CD4-positive, alpha-beta memory T cell (primary cell): ENCODE data around the gene RHBDF1. TPM values are rescaled to one million over a fixed set of nuclear protein-coding genes. Genes with fewer than 3 reads are reported as not detected.

Source experiments
- CTCF ChIA-PET: fragments of 350-600 bp; sonication (Branson Sonifier 250); formaldehyde crosslinking; loops from one replicate; lab custom pipeline; 2021; ENCODE audit warnings: inconsistent platforms; ENCODE audit not compliant: partially characterized antibody; lab: Charles Lee
- POLR2A ChIA-PET: fragments of 350-600 bp; sonication (Branson Sonifier 250); formaldehyde crosslinking; loops from one replicate; lab custom pipeline; 2021; ENCODE audit not compliant: partially characterized antibody; lab: Charles Lee
- DNase-seq, 5 donors: peaks; one replicate each; pipeline versions ENCODE4 v3.0.0 to v3.0.0-alpha.2; 2020 to 2022; ENCODE audit warnings: mixed read lengths in 1 of 5
- H3K27ac ChIP-seq: one replicate; pipeline ENCODE4 v1.7.0; 2013; ENCODE audit warnings: low read depth, low read length
- H3K27me3 ChIP-seq: 2 replicates; pipeline ENCODE4 v1.7.0; 2013; ENCODE audit warnings: mild to moderate bottlenecking, low read length, moderate library complexity; ENCODE audit not compliant: insufficient read depth
- H3K36me3 ChIP-seq: 2 replicates; pipeline ENCODE4 v1.7.0; 2013; ENCODE audit warnings: mild to moderate bottlenecking, low read length, moderate library complexity; ENCODE audit not compliant: insufficient read depth
- H3K4me1 ChIP-seq: 2 replicates; pipeline ENCODE4 v1.7.0; 2013; ENCODE audit warnings: mild to moderate bottlenecking, low read length, moderate library complexity; ENCODE audit not compliant: insufficient read depth
- H3K4me3 ChIP-seq, 2 donors: one replicate each; pipeline ENCODE4 v1.7.0; 2013; ENCODE audit warnings: low read length in 2 of 2, mild to moderate bottlenecking in 1 of 2
- H3K9me3 ChIP-seq, 2 donors: one replicate each; pipeline ENCODE4 v1.7.0; 2013; ENCODE audit warnings: low read length in 2 of 2, control low read depth in 1 of 2; ENCODE audit not compliant: control insufficient read depth in 1 of 2
- H3K27ac Mint-ChIP-seq, 7 donors: one replicate each; pipeline ENCODE4 v1.8.0; 2020 to 2021; ENCODE audit warnings: mixed read lengths in 7 of 7, mild to moderate bottlenecking in 6 of 7, inconsistent platforms in 3 of 7, moderate library complexity in 3 of 7
- H3K27me3 Mint-ChIP-seq, 2 donors: one replicate each; pipeline ENCODE4 v1.8.0; 2020 to 2021; ENCODE audit warnings: mixed read lengths in 2 of 2
- H3K36me3 Mint-ChIP-seq, 2 donors: one replicate each; pipeline ENCODE4 v1.8.0; 2020 to 2021; ENCODE audit warnings: mixed read lengths in 2 of 2, inconsistent platforms in 1 of 2, mild to moderate bottlenecking in 1 of 2
- H3K4me1 Mint-ChIP-seq, 4 donors: one replicate each; pipeline ENCODE4 v1.8.0; 2020 to 2021; ENCODE audit warnings: mixed read lengths in 4 of 4, mild to moderate bottlenecking in 1 of 4
- H3K4me3 Mint-ChIP-seq, 8 donors: one replicate each; pipeline ENCODE4 v1.8.0; 2020 to 2021; ENCODE audit warnings: mixed read lengths in 8 of 8, mild to moderate bottlenecking in 7 of 8, moderate library complexity in 6 of 8, inconsistent platforms in 3 of 8
- H3K9me3 Mint-ChIP-seq, 8 donors: one replicate each; pipeline ENCODE4 v1.8.0; 2020 to 2021; ENCODE audit warnings: mixed read lengths in 8 of 8, mild to moderate bottlenecking in 5 of 8, inconsistent platforms in 3 of 8, moderate library complexity in 1 of 8
- intact Hi-C: fragments of 100-400 bp; cut with micrococcal nuclease; formaldehyde crosslinking; loops from one replicate; pipeline ENCODE4 v1.15.1; 2023
- polyA plus RNA-seq, 2 donors: library from polyadenylated mRNA; unstranded; fragments of 300-500 nt; fragmentation: Illumina TruSeq; gene quantifications; one replicate each; pipeline ENCODE4 v1.2.3, GENCODE V29; 2021
- total RNA-seq, 2 experiments: library from RNA; stranded (reverse); gene quantifications; one replicate each; pipeline ENCODE4 v1.2.3, GENCODE V29; 2021

RHBDF1 gene
- total and polyA plus RNA-seq, 4 experiments from 2014 or later = not detected

- H3K4me3 Mint-ChIP-seq = no peak overlapping the region
- POLR2A ChIA-PET = no interaction called here
- peak in 1 of 5 donors; percentile 10 for DNase-seq
- intact Hi-C loops = no loop called here
- H3K9me3 Mint-ChIP-seq = no peaks in the 10 kb centered on the region
- H3K27me3 Mint-ChIP-seq = peaks cover 6 to 7% of the 10 kb centered on the region in 2 donors
- Histone ChIP-seq H3K36me3 (no peaks in the 10 kb centered on the region), H3K4me1 (no peaks in the 10 kb centered on the region), H3K4me3 (no peak overlapping the region), H3K9me3 (no peaks in the 10 kb centered on the region), H3K27ac (no peak overlapping the region), H3K27me3 (peaks cover 4% of the 10 kb centered on the region)
- CTCF ChIA-PET = interaction anchor here (0.6 to 6.7 kb wide), 3 partner anchors 18 to 44 kb away, joined by 3 to 165 read pairs (median 3); no protein-coding TSS in a partner anchor
- peaks cover 0 to 6% (median 3%) of the 10 kb centered on the region in 4 donors for H3K4me1 Mint-ChIP-seq
- peak overlapping the region in 1 of 7 donors; percentile 52 for H3K27ac Mint-ChIP-seq
- no peaks in the 10 kb centered on the region for H3K36me3 Mint-ChIP-seq
Measured at GRCh38 chr16:67183-67791, 5.1 kb downstream of the RHBDF1 start.

DNA sequence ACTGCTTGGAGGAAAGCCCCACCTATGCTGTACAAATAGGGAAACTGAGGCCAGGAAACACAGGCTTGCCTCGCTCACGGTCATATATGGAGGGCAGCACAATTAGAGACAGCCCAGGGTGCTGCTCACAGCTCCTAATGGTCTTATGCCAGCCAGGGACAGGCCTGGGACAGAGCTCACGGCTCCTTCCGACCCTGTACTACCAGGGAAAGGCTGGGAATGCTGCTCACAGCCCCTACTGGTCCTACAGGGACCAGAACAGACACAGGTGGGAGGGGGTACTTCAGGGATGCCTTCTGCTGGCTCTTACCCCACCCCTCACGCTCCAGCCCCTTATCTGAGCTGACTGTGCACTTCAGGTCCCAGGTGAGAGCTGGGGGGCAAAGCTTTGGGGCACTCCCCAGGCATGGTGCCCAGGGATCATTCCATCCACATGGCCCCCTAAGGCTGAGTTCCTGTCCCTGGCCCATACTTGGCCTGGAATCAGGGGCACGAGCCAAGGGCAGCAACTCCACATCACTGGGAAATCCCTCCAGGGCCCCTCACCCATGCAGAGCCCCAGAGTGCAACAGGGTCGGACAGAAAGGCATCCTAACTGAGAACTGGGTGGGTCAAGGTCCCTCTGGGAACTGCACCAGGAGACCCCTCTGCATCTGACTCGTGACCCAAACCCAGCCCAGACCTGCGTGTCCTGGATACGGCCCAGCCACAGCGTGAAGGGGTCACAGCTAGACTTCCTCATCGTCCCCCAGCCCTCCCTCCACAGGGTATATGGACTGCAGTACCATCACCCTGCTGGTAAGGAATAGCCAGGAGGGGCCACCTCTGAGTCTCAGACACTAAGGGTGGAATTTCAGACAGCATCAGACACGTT is 5.9 kb downstream of the RHBDF1 start:
- Mint-ChIP-seq H3K4me3 (no peak overlapping the region), H3K4me1 (peaks cover 0 to 6% (median 3%) of the 10 kb centered on the region in 4 donors), H3K27ac (no peak overlapping the region), H3K27me3 (peaks cover 6 to 7% of the 10 kb centered on the region in 2 donors), H3K36me3 (no peaks in the 10 kb centered on the region), H3K9me3 (no peaks in the 10 kb centered on the region)
- DNase-seq = peak in 1 of 5 donors; percentile 25
- intact Hi-C loops = no loop called here
- peaks cover 4% of the 10 kb centered on the region for H3K27me3 ChIP-seq
- ChIA-PET CTCF (interaction anchor here (0.6 to 6.7 kb wide), 25 partner anchors 8 to 425 kb away, joined by 3 to 165 read pairs (median 4); partner anchors contain the start of genes MPG, MRPL28, POLR3K and SNRNP25), POLR2A (interaction anchor here (0.7 to 1.5 kb wide), 3 partner anchors 11 to 30 kb away, joined by 3 to 8 read pairs (median 5); partner anchors contain the start of gene MPG)
- H3K27ac ChIP-seq = no peak overlapping the region
- H3K4me1 ChIP-seq = no peaks in the 10 kb centered on the region
- H3K36me3 ChIP-seq = no peaks in the 10 kb centered on the region
- no peaks in the 10 kb centered on the region for H3K9me3 ChIP-seq
- no peak overlapping the region for H3K4me3 ChIP-seq

GRCh38 chr16:65745-66144 is 6.7 kb downstream of the RHBDF1 start:
- Mint-ChIP-seq H3K27ac (no peak overlapping the region), H3K36me3 (no peaks in the 10 kb centered on the region), H3K4me3 (no peak overlapping the region), H3K4me1 (peaks cover 0 to 6% (median 3%) of the 10 kb centered on the region in 4 donors), H3K27me3 (peaks cover 2 to 6% of the 10 kb centered on the region in 2 donors), H3K9me3 (no peaks in the 10 kb centered on the region)
- H3K36me3 ChIP-seq = no peaks in the 10 kb centered on the region
- peak; percentile 75 to 81 (median 77) for DNase-seq
- ChIA-PET CTCF (interaction anchor here (0.6 to 6.7 kb wide), 26 partner anchors 9 to 426 kb away, joined by 3 to 165 read pairs (median 4); partner anchors contain the start of genes MPG, MRPL28, POLR3K and SNRNP25), POLR2A (interaction anchor here (0.7 to 1.5 kb wide), 4 partner anchors 12 to 115 kb away, joined by 3 to 8 read pairs (median 4); partner anchors contain the start of genes HBQ1 and MPG)
- H3K27me3 ChIP-seq = no peaks in the 10 kb centered on the region
- H3K4me3 ChIP-seq = no peak overlapping the region
- no peaks in the 10 kb centered on the region for H3K9me3 ChIP-seq
- intact Hi-C loops = loop anchor here (1.0 kb wide), 3 partner anchors 32 to 297 kb away; no protein-coding TSS in a partner anchor
- H3K4me1 ChIP-seq = no peaks in the 10 kb centered on the region
- H3K27ac ChIP-seq = no peak overlapping the region

DNA sequence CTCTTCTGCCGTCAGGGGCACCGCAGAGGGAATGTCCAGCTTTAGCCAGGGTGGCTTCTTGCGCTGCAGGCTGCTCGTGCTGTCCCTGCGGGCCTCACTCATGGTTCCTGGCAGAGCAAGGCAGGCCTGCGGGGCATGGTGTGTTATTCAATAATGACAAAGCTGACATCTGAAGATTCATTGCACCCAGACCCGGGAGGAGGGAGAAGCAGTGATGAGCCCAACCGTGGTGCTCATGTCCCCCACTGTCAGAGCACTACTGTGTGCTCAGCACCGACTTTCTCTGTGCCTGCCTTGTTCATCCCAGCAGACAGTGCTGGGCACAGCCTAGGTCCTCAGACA is 7.5 kb downstream of the RHBDF1 start:
- H3K4me1 ChIP-seq = no peaks in the 10 kb centered on the region
- Mint-ChIP-seq H3K4me3 (no peak overlapping the region), H3K9me3 (no peaks in the 10 kb centered on the region), H3K4me1 (peaks cover 0 to 6% (median 3%) of the 10 kb centered on the region in 4 donors), H3K36me3 (no peaks in the 10 kb centered on the region), H3K27me3 (peaks cover 0 to 4% of the 10 kb centered on the region in 2 donors), H3K27ac (no peak overlapping the region)
- H3K9me3 ChIP-seq = no peaks in the 10 kb centered on the region
- DNase-seq = peak in 1 of 5 donors; percentile 9
- CTCF ChIA-PET = interaction anchor here (0.6 to 6.7 kb wide), 17 partner anchors 10 to 1846 kb away, joined by 3 to 165 read pairs (median 5); partner anchors contain the start of genes POLR3K and SNRNP25
- H3K27me3 ChIP-seq = no peaks in the 10 kb centered on the region
- H3K4me3 ChIP-seq = no peak overlapping the region
- POLR2A ChIA-PET = no interaction called here
- intact Hi-C loops = loop anchor here (1.0 kb wide), 3 partner anchors 32 to 297 kb away; no protein-coding TSS in a partner anchor
- no peak overlapping the region for H3K27ac ChIP-seq
- no peaks in the 10 kb centered on the region for H3K36me3 ChIP-seq

DNA sequence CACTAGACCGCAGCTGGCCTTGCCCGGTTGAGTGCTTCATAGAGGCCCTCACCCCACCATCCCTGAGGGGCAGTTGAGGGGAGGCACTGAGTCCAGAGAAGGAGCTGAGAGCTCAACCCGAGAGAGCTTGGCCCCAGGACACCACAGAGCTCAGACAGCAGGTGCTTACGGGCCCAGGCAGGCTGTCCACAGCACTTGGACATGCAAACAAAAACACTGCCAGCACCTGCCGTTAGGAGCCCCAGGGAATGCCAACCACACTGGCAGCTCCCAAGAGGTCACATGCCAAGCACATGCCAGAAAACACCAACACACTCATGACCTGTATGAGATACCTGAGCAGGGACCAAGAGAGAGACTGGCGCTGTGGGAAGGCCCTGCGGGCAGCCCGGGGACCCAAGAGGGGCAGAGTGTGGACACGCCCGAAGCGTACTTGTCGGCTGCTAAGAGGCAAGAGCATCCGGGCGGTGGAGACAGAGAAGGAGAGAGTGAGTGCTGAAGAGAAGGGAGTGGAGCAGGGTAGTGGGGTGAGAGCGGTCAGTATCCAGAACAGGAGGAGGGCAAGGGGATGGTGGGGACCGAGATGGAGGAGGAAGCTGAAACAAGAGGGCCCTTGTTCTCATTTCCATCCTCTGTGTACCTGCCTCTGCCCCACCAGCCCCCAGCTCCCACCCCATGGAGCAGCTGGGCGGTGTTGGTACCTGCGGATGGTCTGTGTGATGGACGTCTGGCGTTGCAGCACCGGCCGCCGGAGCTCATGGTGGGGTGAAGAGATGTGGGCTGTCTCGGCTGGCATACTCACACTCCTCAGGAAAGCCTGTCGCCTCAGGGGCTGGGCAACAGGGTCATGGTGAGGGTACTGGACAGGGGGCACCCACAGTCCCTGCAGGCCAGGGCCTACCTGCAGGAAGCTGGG is 8.2 kb downstream of the RHBDF1 start:
- Histone ChIP-seq H3K36me3 (no peaks in the 10 kb centered on the region), H3K4me3 (no peak overlapping the region)

GRCh38 chr16:63466-63865 is 9.0 kb downstream of the RHBDF1 start:
- H3K4me3 Mint-ChIP-seq = no peak overlapping the region
- H3K36me3 Mint-ChIP-seq = no peaks in the 10 kb centered on the region
- peaks cover 0 to 6% (median 3%) of the 10 kb centered on the region in 4 donors for H3K4me1 Mint-ChIP-seq
- H3K27me3 Mint-ChIP-seq = peaks cover 0 to 4% of the 10 kb centered on the region in 2 donors
- no peak overlapping the region for H3K27ac Mint-ChIP-seq
- H3K9me3 ChIP-seq = no peaks in the 10 kb centered on the region
- intact Hi-C loops = no loop called here
- peak in 1 of 5 donors; percentile 5 for DNase-seq
- no peaks in the 10 kb centered on the region for H3K36me3 ChIP-seq
- no peak overlapping the region for H3K27ac ChIP-seq
- no peaks in the 10 kb centered on the region for H3K4me1 ChIP-seq
- POLR2A ChIA-PET = no interaction called here
- H3K27me3 ChIP-seq = no peaks in the 10 kb centered on the region
- H3K4me3 ChIP-seq = no peak overlapping the region
- CTCF ChIA-PET = interaction anchor here (1.4 to 6.7 kb wide), 4 partner anchors 10 to 299 kb away, joined by 3 to 165 read pairs (median 8); partner anchors contain the start of genes POLR3K and SNRNP25
- H3K9me3 Mint-ChIP-seq = no peaks in the 10 kb centered on the region

More for the DNA sequence above, 8.2 kb downstream of the RHBDF1 start:
- H3K4me1 Mint-ChIP-seq = peaks cover 0 to 6% (median 3%) of the 10 kb centered on the region in 4 donors
- no peaks in the 10 kb centered on the region for H3K4me1 ChIP-seq
- ChIA-PET POLR2A (no interaction called here), CTCF (interaction anchor here (1.1 to 6.7 kb wide), 12 partner anchors 11 to 298 kb away, joined by 3 to 165 read pairs (median 6); partner anchors contain the start of genes POLR3K and SNRNP25)
- intact Hi-C loops = no loop called here
- no peak overlapping the region for H3K4me3 Mint-ChIP-seq
- H3K36me3 Mint-ChIP-seq = no peaks in the 10 kb centered on the region
- DNase-seq = peak in 1 of 5 donors; percentile 14
- H3K27ac ChIP-seq = no peak overlapping the region
- no peaks in the 10 kb centered on the region for H3K9me3 Mint-ChIP-seq
- H3K27me3 ChIP-seq = no peaks in the 10 kb centered on the region
- no peaks in the 10 kb centered on the region for H3K9me3 ChIP-seq
- H3K27ac Mint-ChIP-seq = peak overlapping the region in 1 of 7 donors; percentile 35
- H3K27me3 Mint-ChIP-seq = peaks cover 0 to 4% of the 10 kb centered on the region in 2 donors
